Activated CD4-positive, alpha-beta T cell treated with anti-CD3 and anti-CD28 coated beads, Interleukin-2, amount 50 U/mL, for 48 hours (primary cell): ENCODE results near the gene RPLP1.
A peak's percentile ranks its signal among the peaks of the same experiment; 100 is the strongest.

ENCODE experiments used
- DNase-seq, 2 experiments: peaks; one replicate each; pipeline ENCODE4 v3.0.0-alpha.2; 2020

Gene RPLP1

GRCh38 chr15:69452692-69453521 lies at the start of gene RPLP1:
Gene RPLP1 (plus strand): TSS chr15:69452818. CDS start chr15:69452949, 131 bp downstream.
- peak; percentile 91 to 94 for DNase-seq

- no peak for DNase-seq
Measured at GRCh38 chr15:69403594-69403993, 49.0 kb upstream of the RPLP1 start.

GRCh38 chr15:69405110-69405509 lies 47.5 kb upstream of the RPLP1 start:
- DNase-seq: no peak

GRCh38 chr15:69407719-69408400 lies 44.8 kb upstream of the RPLP1 start:
- no peak for DNase-seq

GRCh38 chr15:69408841-69409240 lies 43.8 kb upstream of the RPLP1 start:
- no peak for DNase-seq

- DNase-seq: peak; percentile 38 to 51
Measured at GRCh38 chr15:69410248-69410874, 42.3 kb upstream of the RPLP1 start.

- no peak for DNase-seq
Measured at GRCh38 chr15:69412274-69412673, 40.3 kb upstream of the RPLP1 start.

GRCh38 chr15:69412701-69413100 lies 39.9 kb upstream of the RPLP1 start:
- no peak for DNase-seq

- peak; percentile 90 to 93 for DNase-seq
Measured at GRCh38 chr15:69413822-69414700, 38.6 kb upstream of the RPLP1 start, which contains the start of gene KIF23. Gene KIF23 (plus strand): TSS chr15:69414349. CDS start chr15:69414466, 117 bp downstream.

GRCh38 chr15:69414701-69415167 lies 37.9 kb upstream of the RPLP1 start:
- DNase-seq: peak; percentile 19 to 28

GRCh38 chr15:69415381-69415780 lies 37.2 kb upstream of the RPLP1 start:
- DNase-seq: no peak

GRCh38 chr15:69417581-69417980 lies 35.0 kb upstream of the RPLP1 start:
- no peak for DNase-seq

GRCh38 chr15:69421498-69421897 lies 31.1 kb upstream of the RPLP1 start:
- DNase-seq: no peak

GRCh38 chr15:69422336-69422895 lies 30.2 kb upstream of the RPLP1 start:
- no peak for DNase-seq

- DNase-seq: no peak
Measured at GRCh38 chr15:69424001-69424400, 28.6 kb upstream of the RPLP1 start.

- no peak for DNase-seq
Measured at GRCh38 chr15:69424748-69425413, 27.7 kb upstream of the RPLP1 start.

GRCh38 chr15:69433831-69434230 lies 18.8 kb upstream of the RPLP1 start:
- no peak for DNase-seq

GRCh38 chr15:69434238-69434637 lies 18.4 kb upstream of the RPLP1 start:
- DNase-seq: no peak

- DNase-seq: no peak
Measured at GRCh38 chr15:69434679-69435078, 17.9 kb upstream of the RPLP1 start.

- DNase-seq: no peak
Measured at GRCh38 chr15:69435985-69436384, 16.6 kb upstream of the RPLP1 start.

- no peak for DNase-seq
Measured at GRCh38 chr15:69436951-69437350, 15.7 kb upstream of the RPLP1 start.

- no peak for DNase-seq
Measured at GRCh38 chr15:69439623-69440022, 13.0 kb upstream of the RPLP1 start.
